K562 (cell line): ENCODE results near the gene SERINC5. TPM values are rescaled to one million over a fixed set of nuclear protein-coding genes. Genes with fewer than 3 reads are reported as not detected.

ENCODE experiments used
- ATAC-seq: fragments of 200-7000 bp; cut with Tn5 transposase; 3 replicates; pipeline ENCODE4 v1.9.1; 2020; ENCODE audit warnings: moderate library complexity
- BruUV-seq: library from RNA; stranded (reverse); fragments of 400-500 nt; replicated peaks from 2 replicates; lab custom pipeline; 2021; lab: Mats Ljungman, UMichigan
- CTCF ChIA-PET: fragments of 300-600 bp; formaldehyde crosslinking; extraction: SDS; loops from one replicate; lab custom pipeline; 2021; ENCODE audit warnings: low intra/inter-chr PET ratio; lab: Yijun Ruan, JAX
- POLR2A ChIA-PET: fragments of 300-600, 350-650 bp; sonication (Branson Sonifier 250); formaldehyde crosslinking; extraction: SDS; loops from one replicate; lab custom pipeline; 2021; ENCODE audit warnings: antibody characterized with exemption, inconsistent platforms; lab: Yijun Ruan, JAX
- DNase-seq, 4 experiments: peaks; one replicate each; pipeline versions ENCODE4 v3.0.0 to v3.0.0-alpha.2; 2011 to 2018; ENCODE audit warnings: low spot score in 3 of 4, mixed read lengths in 3 of 4; ENCODE audit errors: extremely low read depth in 1 of 4
- FAIRE-seq: peaks from 2 replicates; lab custom pipeline; 2011; peaks lifted over from hg19 to GRCh38; lab: Jason Lieb, UNC
- H2AFZ ChIP-seq: 2 replicates; pipeline ENCODE4 v1.6.0; 2011; ENCODE audit warnings: low read depth, low read length, control low read depth, inconsistent platforms
- H3K27ac ChIP-seq: fragments of 200-600 bp; 3 replicates; pipeline ENCODE4 v1.8.0; 2011; ENCODE audit warnings: low read depth, mild to moderate bottlenecking, control low read depth, inconsistent platforms, low read length, moderate library complexity, mixed read lengths; ENCODE audit errors: extremely low read depth
- H3K27me3 ChIP-seq, 2 experiments: fragments of 300-600 bp in 1 of 2; 2 replicates in 1 of 2; 3 replicates in 1 of 2; pipeline versions ENCODE4 v1.6.0 to v1.8.0; 2011; ENCODE audit warnings: inconsistent platforms in 2 of 2, low read length in 2 of 2, mild to moderate bottlenecking in 1 of 2, mixed read lengths in 1 of 2, moderate library complexity in 1 of 2; ENCODE audit not compliant: control insufficient read depth in 2 of 2, insufficient read depth in 2 of 2
- H3K36me3 ChIP-seq: fragments of 300-600 bp; 3 replicates; pipeline ENCODE4 v1.8.0; 2011; ENCODE audit warnings: mild to moderate bottlenecking, low read length, inconsistent platforms; ENCODE audit not compliant: control insufficient read depth, insufficient read depth
- H3K4me1 ChIP-seq, 2 experiments: fragments of 200-600 bp in 1 of 2; replicated peaks in 1 of 2; 2 replicates in 1 of 2; 3 replicates in 1 of 2; pipeline versions ENCODE4 v1.5.1 to v1.8.0; 2011; ENCODE audit warnings: inconsistent platforms in 2 of 2, low read length in 2 of 2, mild to moderate bottlenecking in 1 of 2, mixed read lengths in 1 of 2, moderate library complexity in 1 of 2; ENCODE audit not compliant: control insufficient read depth in 2 of 2, insufficient read depth in 2 of 2
- H3K4me2 ChIP-seq: 2 replicates; pipeline ENCODE4 v1.6.1; 2011; ENCODE audit warnings: low read length, control low read depth, inconsistent platforms, mixed read lengths; ENCODE audit not compliant: insufficient read depth
- H3K4me3 ChIP-seq: fragments of 200-600 bp; sonication (generic), shearing (Covaris generic); 2 replicates; pipeline ENCODE4 v1.5.1; 2016; ENCODE audit warnings: control low read depth, inconsistent platforms
- H3K79me2 ChIP-seq: fragments of 200-600 bp; 3 replicates; pipeline ENCODE4 v1.8.0; 2011; ENCODE audit warnings: low read length, inconsistent platforms; ENCODE audit not compliant: control insufficient read depth, insufficient read depth
- H3K9ac ChIP-seq, 2 experiments: 2 replicates each; pipeline versions ENCODE4 v1.6.0 to v1.6.1; 2011; ENCODE audit warnings: low read depth in 2 of 2, low read length in 2 of 2, control low read depth in 1 of 2, inconsistent platforms in 1 of 2, mild to moderate bottlenecking in 1 of 2, mixed read lengths in 1 of 2; ENCODE audit not compliant: insufficient read depth in 1 of 2
- H3K9me1 ChIP-seq: one replicate; pipeline ENCODE4 v1.6.0; 2011; ENCODE audit warnings: inconsistent platforms, mild to moderate bottlenecking, low read length, moderate library complexity; ENCODE audit not compliant: control insufficient read depth, insufficient read depth
- H3K9me3 ChIP-seq: replicated peaks from 2 replicates; pipeline ENCODE4 v1.5.1; 2011; ENCODE audit warnings: low read depth, low read length, inconsistent platforms; ENCODE audit not compliant: control insufficient read depth, insufficient read depth
- H4K20me1 ChIP-seq: replicated peaks from 2 replicates; pipeline ENCODE4 v1.6.1; 2011; ENCODE audit warnings: low read length, inconsistent platforms, mixed read lengths; ENCODE audit not compliant: control insufficient read depth, insufficient read depth
- ADNP ChIP-seq: fragments of 200-800 bp; sonication (Bioruptor generic); IDR thresholded peaks from 2 replicates; pipeline ENCODE4 v1.6.1; 2016; ENCODE audit warnings: missing genetic modification characterization, missing compliant biosample characterization
- ATF3 ChIP-seq, 2 experiments: fragments of 450-650 bp in 1 of 2; sonication (generic) in 1 of 2; formaldehyde crosslinking in 1 of 2; IDR thresholded peaks in 1 of 2; conservative IDR thresholded peaks in 1 of 2; 2 replicates each; pipeline versions ENCODE4 v1.6.1 to v1.8.1; 2016 to 2023; ENCODE audit warnings: mild to moderate bottlenecking in 2 of 2, moderate library complexity in 2 of 2, inconsistent platforms in 1 of 2, missing genetic modification reagents in 1 of 2
- DPF2 ChIP-seq: fragments of 450-650 bp; IDR thresholded peaks from 2 replicates; pipeline ENCODE4 v1.6.1; 2016
- FOSL1 ChIP-seq: fragments of 200-800 bp; sonication (Bioruptor generic); conservative IDR thresholded peaks from 2 replicates; pipeline ENCODE4 v1.6.1; 2016; ENCODE audit warnings: missing genetic modification characterization, missing compliant biosample characterization
- HMG20A ChIP-seq: fragments of 450-650 bp; formaldehyde crosslinking; conservative IDR thresholded peaks from 2 replicates; pipeline ENCODE4 v1.4.0; 2020; ENCODE audit warnings: mild to moderate bottlenecking, mixed read lengths
- KLF6 ChIP-seq: fragments of 250-450 bp; sonication (Bioruptor Pico); IDR thresholded peaks from 2 replicates; pipeline ENCODE4 v1.4.0; 2020; ENCODE audit warnings: mild to moderate bottlenecking, moderate library complexity, borderline replicate concordance
- NR2F6 ChIP-seq: fragments of 450-650 bp; formaldehyde crosslinking; IDR thresholded peaks from 2 replicates; pipeline ENCODE4 v1.4.0; 2020; ENCODE audit warnings: mild to moderate bottlenecking
- NRF1 ChIP-seq, 2 experiments: fragments of 450-650 bp; IDR thresholded peaks in 1 of 2; conservative IDR thresholded peaks in 1 of 2; 2 replicates each; pipeline ENCODE4 v1.6.1; 2014; ENCODE audit warnings: mild to moderate bottlenecking in 2 of 2
- PRDM10 ChIP-seq: fragments of 450-650 bp; IDR thresholded peaks from 2 replicates; pipeline ENCODE4 v1.6.1; 2018; ENCODE audit not compliant: partially characterized antibody
- RBM17 ChIP-seq: fragments of 200-400 bp; formaldehyde crosslinking; IDR thresholded peaks from 2 replicates; pipeline ENCODE4 v1.6.1; 2017; ENCODE audit warnings: low read depth, mild to moderate bottlenecking, low read length, borderline replicate concordance
- RBM34 ChIP-seq: fragments of 200-400 bp; formaldehyde crosslinking; IDR thresholded peaks from 2 replicates; pipeline ENCODE4 v1.6.1; 2018; ENCODE audit warnings: low read length, borderline replicate concordance; ENCODE audit not compliant: insufficient read depth
- SRSF7 ChIP-seq: fragments of 200-400 bp; formaldehyde crosslinking; optimal IDR thresholded peaks from 2 replicates; pipeline ENCODE3; 2017; ENCODE audit warnings: mild to moderate bottlenecking, low read depth, low read length
- STAT5B ChIP-seq: fragments of 250-450 bp; sonication (Bioruptor Pico); IDR thresholded peaks from 2 replicates; pipeline ENCODE4 v1.8.0; 2021; ENCODE audit warnings: mild to moderate bottlenecking, inconsistent platforms
- TCFL5 ChIP-seq: fragments of 250-450 bp; sonication (Bioruptor Pico); conservative IDR thresholded peaks from 2 replicates; pipeline ENCODE4 v1.6.1; 2021; ENCODE audit warnings: mild to moderate bottlenecking, moderate library complexity, matching md5 sums
- ZNF121 ChIP-seq: sonication (generic); formaldehyde crosslinking; conservative IDR thresholded peaks from 2 replicates; pipeline ENCODE4 v1.8.0; 2022; ENCODE audit warnings: missing genetic modification reagents
- ZNF324 ChIP-seq: fragments of 250-450 bp; sonication (Bioruptor Pico); IDR thresholded peaks from 2 replicates; pipeline ENCODE4 v1.4.0; 2020; ENCODE audit warnings: mild to moderate bottlenecking
- ZNF583 ChIP-seq: fragments of 250-450 bp; sonication (Bioruptor Pico); IDR thresholded peaks from 2 replicates; pipeline ENCODE4 v1.4.0; 2020
- ZNF584 ChIP-seq: fragments of 200-800 bp; sonication (Bioruptor generic); IDR thresholded peaks from 2 replicates; pipeline ENCODE4 v1.6.1; 2016; ENCODE audit warnings: low read depth, mild to moderate bottlenecking, missing genetic modification characterization, missing compliant biosample characterization
- ZNF695 ChIP-seq: fragments of 450-650 bp; formaldehyde crosslinking; IDR thresholded peaks from 2 replicates; pipeline ENCODE4 v1.4.0; 2020; ENCODE audit warnings: mild to moderate bottlenecking, moderate library complexity
- WGBS: fragments of 100-300 bp; shearing (Covaris generic); methylation state at CpG from one replicate; pipeline ENCODE4 v1.1.6; 2016; ENCODE audit warnings: low coverage, mixed read lengths; ENCODE audit not compliant: insufficient coverage; ENCODE audit errors: missing lambda C conversion rate; 5-methylcytosine and 5-hydroxymethylcytosine counted together
- in situ Hi-C: fragments of 300-500 bp; cut with MboI; formaldehyde crosslinking; loops from 4 replicates; pipeline ENCODE4 v1.15.0; 2018; ENCODE audit warnings: inconsistent platforms, mixed read lengths
- intact Hi-C: fragments of 100-400 bp; cut with micrococcal nuclease; formaldehyde crosslinking; loops from 2 replicates; pipeline ENCODE4 v1.14.2; 2022
- polyA plus RNA-seq, 8 experiments: library from polyadenylated mRNA; depleted of rRNA in 4 of 8; stranded (reverse) in 5 of 8; unstranded in 3 of 8; fragments of >200 nt; fragmentation: Nextera tagmentation in 2 of 8; fragmentation: Illumina TruSeq in 1 of 8; extraction: Ambion mirVana in 2 of 8; extraction: Trizol in 1 of 8; gene quantifications; 2 replicates each; pipeline versions ENCODE4 v1.2.1 to v1.2.3, GENCODE V29; 2011 to 2014; ENCODE audit warnings: inconsistent platforms in 1 of 8, missing spikeins in 1 of 8
- total RNA-seq, 7 experiments: library from RNA; depleted of rRNA in 6 of 7; stranded (reverse); fragments of >200 nt in 6 of 7; fragmentation: Illumina TruSeq in 2 of 7; extraction: Trizol in 2 of 7; gene quantifications; 2 replicates each; pipeline versions ENCODE4 v1.2.1 to v1.2.3, GENCODE V29; 2011 to 2021; ENCODE audit warnings: low replicate concordance in 1 of 7

The SERINC5 gene
- total and polyA plus RNA-seq, 9 of the 15 experiments (the other 6 are each of a cell fraction or from before 2014, with no cell fraction given), result 1.4 to 7.9 (median 3.7) TPM

- FAIRE-seq (no peak), DNase-seq (no peak), ATAC-seq (no peak)
- H3K4me3 ChIP-seq, result no peak overlapping the region
- in situ Hi-C loops (no loop called here), intact Hi-C loops (no loop called here)
- H3K36me3 ChIP-seq, result no peaks in the 10 kb centered on the region
- H4K20me1 ChIP-seq, result no peaks in the 10 kb centered on the region
- BruUV-seq, result no TSS peak
- no peaks in the 10 kb centered on the region for H3K9me1 ChIP-seq
- H3K79me2 ChIP-seq, result no peaks in the 10 kb centered on the region
- no peaks in the 10 kb centered on the region for H3K4me1 ChIP-seq
- no peak overlapping the region for H2AFZ ChIP-seq
- no peak overlapping the region for H3K27ac ChIP-seq
- CTCF ChIA-PET, result no interaction called here
- no peak overlapping the region for H3K4me2 ChIP-seq
- POLR2A ChIA-PET, result interaction anchor here (0.6 kb wide), 1 partner anchor 334 kb away, joined by 3 read pairs; no protein-coding TSS in a partner anchor
- no peak overlapping the region for H3K9ac ChIP-seq
- H3K9me3 ChIP-seq, result 0 out of 2 replicates have a peak, but pooled peaks cover 3% of the 10 kb centered on the region
- WGBS, result 3% methylated on average over 4 of the region's 4 CpGs
- H3K27me3 ChIP-seq, result peaks cover 3 to 16% of the 10 kb centered on the region in 2 experiments
- TF ChIP-seq ZNF583 (CRISPR knock-in tag) (no peak), DPF2 (no peak), RBM34 (no peak), RBM17 (no peak), ZNF121 (CRISPR knock-in tag) (no peak), KLF6 (CRISPR knock-in tag) (no peak), ZNF584 (CRISPR knock-in tag) (no peak), STAT5B (CRISPR knock-in tag) (no peak), NR2F6 (CRISPR knock-in tag) (no peak), ZNF324 (CRISPR knock-in tag) (no peak), FOSL1 (tag) (peak; percentile 80), TCFL5 (CRISPR knock-in tag) (no peak), ATF3 (IDR thresholded peaks at IDR 0.05) (peak; percentile 56), ATF3 (CRISPR knock-in tag; conservative IDR thresholded peaks at IDR 0.05) (no peak), ZNF695 (CRISPR knock-in tag) (no peak), HMG20A (CRISPR knock-in tag) (no peak), SRSF7 (no peak), ADNP (no peak), PRDM10 (no peak), NRF1 (conservative IDR thresholded peaks at IDR 0.05 in 1 of 2, IDR thresholded peaks at IDR 0.05 in 1 of 2) (no peak)
These were observed 129.8 kb downstream of the SERINC5 start for GRCh38 chr5:80125962-80126480.
